ENCODE results near the gene MAPK1.

GRCh38 chr22:21730535-21731308, 136.7 kb downstream of the MAPK1 start:
- no peak for TF ChIP-seq CTCF (IDR thresholded peaks at IDR 0.05; ENCODE audit: low read depth, low read length)
- no peak for TF ChIP-seq EZH2phosphoT487 (IDR thresholded peaks at IDR 0.05; ENCODE audit: low read depth)
